ENCODE measurements around the gene NNT.
"Not testable (repeated sequence)": the region's sequence is repeated elsewhere in the genome, so short reads cannot be mapped to it uniquely, and the experiment has no call there.

The NNT gene

GRCh38 chr5:43711496-43711895 is 108.5 kb downstream of the NNT start:
- DNase-seq (ENCODE audit: low read depth) = no peak

GRCh38 chr5:43712081-43712480 is 109.1 kb downstream of the NNT start:
- no peak for DNase-seq (ENCODE audit: low read depth)

GRCh38 chr5:43719783-43720182 is 116.8 kb downstream of the NNT start:
- DNase-seq (ENCODE audit: low read depth) = not testable (repeated sequence)

GRCh38 chr5:43728581-43728980 is 125.6 kb downstream of the NNT start:
- no peak for DNase-seq (ENCODE audit: low read depth)

- DNase-seq (ENCODE audit: low read depth) = no peak
Measured at GRCh38 chr5:43729846-43730478, 127.0 kb downstream of the NNT start.

- DNase-seq (ENCODE audit: low read depth) = no peak
Measured at GRCh38 chr5:43730832-43731342, 127.9 kb downstream of the NNT start.

- DNase-seq (ENCODE audit: low read depth) = no peak
Measured at GRCh38 chr5:43731573-43731972, 128.6 kb downstream of the NNT start.

GRCh38 chr5:43745923-43746548 is 143.1 kb downstream of the NNT start:
- DNase-seq (ENCODE audit: low read depth) = not testable (repeated sequence)

GRCh38 chr5:43750809-43751208 is 147.8 kb downstream of the NNT start:
- no peak for DNase-seq (ENCODE audit: low read depth)

GRCh38 chr5:43753069-43753468 is 150.1 kb downstream of the NNT start:
- DNase-seq (ENCODE audit: low read depth) = no peak
